H1 (cell line): Measurements from ENCODE around the gene TBCD. TPM values are rescaled to one million over a fixed set of nuclear protein-coding genes. Genes with fewer than 3 reads are reported as not detected.

ENCODE experiments used
- CTCF ChIA-PET: fragments of 300-600 bp; sonication (Branson Sonifier 250); formaldehyde crosslinking; loops from one replicate; lab custom pipeline; 2021; ENCODE audit not compliant: partially characterized antibody; lab: Charles Lee
- POLR2A ChIA-PET: fragments of 300-600 bp; sonication (Branson Sonifier 250); formaldehyde crosslinking; loops from one replicate; lab custom pipeline; 2021; ENCODE audit warnings: inconsistent platforms; ENCODE audit not compliant: partially characterized antibody; lab: Charles Lee
- DNase-seq, 2 experiments: peaks; one replicate each; pipeline versions ENCODE4 v3.0.0 to v3.0.0-alpha.2; 2010 to 2022; ENCODE audit warnings: low spot score in 2 of 2, low read depth in 1 of 2, mixed read lengths in 1 of 2
- FAIRE-seq: peaks from 2 replicates; lab custom pipeline; 2011; peaks lifted over from hg19 to GRCh38; lab: Jason Lieb, UNC
- H2AFZ ChIP-seq: 2 replicates; pipeline ENCODE4 v1.8.1; 2012; ENCODE audit warnings: low read length, inconsistent platforms
- H2AK5ac ChIP-seq: 2 replicates; pipeline ENCODE4 v1.6.1; 2013; ENCODE audit warnings: low read depth, low read length
- H2BK120ac ChIP-seq: replicated peaks from 2 replicates; pipeline ENCODE3; 2013; ENCODE audit warnings: low read depth, low read length, inconsistent platforms
- H2BK12ac ChIP-seq: 2 replicates; pipeline ENCODE4 v1.6.1; 2013; ENCODE audit warnings: low read depth, low read length
- H2BK15ac ChIP-seq: 2 replicates; pipeline ENCODE4 v1.6.1; 2013; ENCODE audit warnings: low read length
- H2BK20ac ChIP-seq: 2 replicates; pipeline ENCODE4 v1.6.1; 2013; ENCODE audit warnings: low read length
- H2BK5ac ChIP-seq: 2 replicates; pipeline ENCODE4 v1.6.1; 2013; ENCODE audit warnings: low read depth, low read length
- H3K14ac ChIP-seq: 2 replicates; pipeline ENCODE4 v1.6.1; 2013; ENCODE audit warnings: inconsistent platforms; ENCODE audit not compliant: insufficient read length
- H3K18ac ChIP-seq: 2 replicates; pipeline ENCODE4 v1.6.1; 2013; ENCODE audit warnings: low read length; ENCODE audit errors: extremely low read depth
- H3K23ac ChIP-seq: 2 replicates; pipeline ENCODE4 v1.6.1; 2013; ENCODE audit warnings: inconsistent platforms; ENCODE audit not compliant: insufficient read length
- H3K23me2 ChIP-seq: 2 replicates; pipeline ENCODE4 v1.6.1; 2013; ENCODE audit warnings: low read depth, low read length
- H3K27ac ChIP-seq: 2 replicates; pipeline ENCODE4 v1.6.1; 2011; ENCODE audit warnings: low read depth, low read length, inconsistent platforms
- H3K27me3 ChIP-seq, 4 experiments: replicated peaks in 1 of 4; 1 replicate in 1 of 4; 2 replicates in 3 of 4; pipeline versions ENCODE4 v1.6.1 to v1.8.1; 2011 to 2013; ENCODE audit warnings: low read length in 3 of 4, mild to moderate bottlenecking in 3 of 4, inconsistent platforms in 2 of 4, mixed read lengths in 2 of 4, moderate library complexity in 1 of 4; ENCODE audit not compliant: control insufficient read depth in 3 of 4, insufficient read depth in 3 of 4; ENCODE audit errors: extremely low read depth in 1 of 4
- H3K36me3 ChIP-seq, 4 experiments: 2 replicates each; pipeline versions ENCODE4 v1.6.1 to v1.8.1; 2011 to 2013; ENCODE audit warnings: mild to moderate bottlenecking in 4 of 4, low read length in 3 of 4, moderate library complexity in 2 of 4, control low read depth in 1 of 4, inconsistent platforms in 1 of 4; ENCODE audit not compliant: insufficient read depth in 4 of 4, control insufficient read depth in 2 of 4
- H3K4ac ChIP-seq: replicated peaks from 2 replicates; pipeline ENCODE3; 2013; ENCODE audit warnings: low read length, low read depth, mixed read lengths, inconsistent platforms; ENCODE audit not compliant: insufficient read length
- H3K4me1 ChIP-seq, 4 experiments: replicated peaks in 1 of 4; 1 replicate in 1 of 4; 2 replicates in 3 of 4; pipeline versions ENCODE4 v1.6.1 to v1.8.1; 2011 to 2013; ENCODE audit warnings: low read length in 3 of 4, inconsistent platforms in 2 of 4, mixed read lengths in 1 of 4; ENCODE audit not compliant: insufficient read depth in 4 of 4, control insufficient read depth in 3 of 4
- H3K4me2 ChIP-seq, 2 experiments: 2 replicates each; pipeline versions ENCODE4 v1.6.1 to v1.8.1; 2011 to 2013; ENCODE audit warnings: low read depth in 2 of 2, low read length in 2 of 2, control low read depth in 1 of 2, inconsistent platforms in 1 of 2, mild to moderate bottlenecking in 1 of 2; ENCODE audit not compliant: insufficient read depth in 1 of 2
- H3K4me3 ChIP-seq, 4 experiments: fragments of 200-600, 300-600 bp in 1 of 4; sonication (generic), shearing (Covaris generic), sonication (Bioruptor Twin) in 1 of 4; 2 replicates each; pipeline versions ENCODE4 v1.5.1 to v1.8.1; 2011 to 2016; ENCODE audit warnings: low read length in 4 of 4, low read depth in 3 of 4, control low read depth in 2 of 4, inconsistent platforms in 2 of 4, mild to moderate bottlenecking in 2 of 4, mixed read lengths in 1 of 4, moderate library complexity in 1 of 4; ENCODE audit not compliant: insufficient read depth in 2 of 4; ENCODE audit errors: extremely low read depth in 1 of 4
- H3K56ac ChIP-seq: replicated peaks from 2 replicates; pipeline ENCODE3; 2013; ENCODE audit warnings: low read depth, mild to moderate bottlenecking, mixed read lengths, low read length, inconsistent platforms; ENCODE audit not compliant: insufficient read length
- H3K79me1 ChIP-seq: 2 replicates; pipeline ENCODE4 v1.6.1; 2013; ENCODE audit warnings: low read depth, low read length, control low read depth
- H3K79me2 ChIP-seq, 2 experiments: 2 replicates each; pipeline versions ENCODE4 v1.6.1 to v1.8.1; 2012 to 2013; ENCODE audit warnings: low read length in 2 of 2, mild to moderate bottlenecking in 2 of 2, inconsistent platforms in 1 of 2; ENCODE audit not compliant: insufficient read depth in 2 of 2, control insufficient read depth in 1 of 2
- H3K9ac ChIP-seq, 4 experiments: replicated peaks in 1 of 4; 1 replicate in 1 of 4; 2 replicates in 3 of 4; pipeline versions ENCODE4 v1.6.1 to v1.8.1; 2011 to 2013; ENCODE audit warnings: low read depth in 3 of 4, low read length in 3 of 4, control low read depth in 2 of 4, mild to moderate bottlenecking in 2 of 4, moderate library complexity in 2 of 4, inconsistent platforms in 1 of 4; ENCODE audit errors: extremely low read depth in 1 of 4
- H3K9me3 ChIP-seq, 2 experiments: 2 replicates each; pipeline versions ENCODE4 v1.6.1 to v1.8.1; 2012 to 2013; ENCODE audit warnings: mild to moderate bottlenecking in 2 of 2, moderate library complexity in 2 of 2, control low read depth in 1 of 2, inconsistent platforms in 1 of 2, low read depth in 1 of 2, low read length in 1 of 2, mixed read lengths in 1 of 2; ENCODE audit not compliant: insufficient read depth in 2 of 2
- H4K20me1 ChIP-seq, 2 experiments: replicated peaks in 1 of 2; 2 replicates each; pipeline versions ENCODE3 to v1.8.1; 2011 to 2013; ENCODE audit warnings: inconsistent platforms in 2 of 2, low read length in 2 of 2, mild to moderate bottlenecking in 1 of 2; ENCODE audit not compliant: insufficient read depth in 2 of 2, control insufficient read depth in 1 of 2
- H4K5ac ChIP-seq: 2 replicates; pipeline ENCODE4 v1.6.1; 2013; ENCODE audit warnings: low read length, low read depth, mixed read lengths, inconsistent platforms; ENCODE audit not compliant: insufficient read length
- H4K8ac ChIP-seq: 2 replicates; pipeline ENCODE4 v1.8.0; 2013; ENCODE audit warnings: mild to moderate bottlenecking, moderate library complexity, low read length, inconsistent platforms; ENCODE audit not compliant: insufficient read depth; ENCODE audit errors: extremely low read depth
- H4K91ac ChIP-seq: replicated peaks from 2 replicates; pipeline ENCODE3; 2013; ENCODE audit warnings: low read length, mixed read lengths, inconsistent platforms; ENCODE audit not compliant: insufficient read length
- CREB1 ChIP-seq: IDR thresholded peaks from 2 replicates; pipeline ENCODE4 v1.6.1; 2012; ENCODE audit warnings: inconsistent platforms
- JUN ChIP-seq: IDR thresholded peaks from 2 replicates; pipeline ENCODE4 v1.6.1; 2011; ENCODE audit warnings: low read depth, mild to moderate bottlenecking, improper control_type of control experiment, low read length
- JUND ChIP-seq: IDR thresholded peaks from 2 replicates; pipeline ENCODE4 v1.6.1; 2011; ENCODE audit warnings: mild to moderate bottlenecking, improper control_type of control experiment, low read length
- PHF8 ChIP-seq: fragments of 200-600 bp; sonication (generic); conservative IDR thresholded peaks from 2 replicates; pipeline ENCODE4 v1.7.1; 2012; ENCODE audit warnings: low read depth, mild to moderate bottlenecking, inconsistent platforms, low read length, moderate library complexity
- RNF2 ChIP-seq: fragments of 200-900, 300-1000 bp; sonication (generic); IDR thresholded peaks from 2 replicates; pipeline ENCODE4 v1.7.1; 2016; ENCODE audit warnings: borderline replicate concordance, low read depth, mild to moderate bottlenecking, antibody characterized with exemption, low read length; ENCODE audit not compliant: poor library complexity, severe bottlenecking; ENCODE audit errors: missing control alignments
- SIRT6 ChIP-seq: IDR thresholded peaks from one replicate; pipeline ENCODE4 v1.7.1; 2012; ENCODE audit warnings: low read length, inconsistent platforms
- SIX5 ChIP-seq: IDR thresholded peaks from 2 replicates; pipeline ENCODE4 v1.6.1; 2011; ENCODE audit warnings: mild to moderate bottlenecking, low read depth, low read length
- SP4 ChIP-seq: IDR thresholded peaks from 2 replicates; pipeline ENCODE4 v1.6.1; 2012; ENCODE audit warnings: low read length, inconsistent platforms
- WGBS, 2 experiments: shearing (Covaris generic) in 1 of 2; methylation state at CpG; one replicate each; pipeline versions ENCODE4 v1.1.6 to v1.1.7; 2013 to 2015; ENCODE audit warnings: low lambda C conversion rate in 2 of 2, mixed read lengths in 2 of 2, inconsistent platforms in 1 of 2, low coverage in 1 of 2, missing lambda C conversion rate in 1 of 2; ENCODE audit not compliant: insufficient replicate concordance in 2 of 2, insufficient coverage in 1 of 2, insufficient read length in 1 of 2; ENCODE audit errors: extremely low coverage in 1 of 2, missing lambda C conversion rate in 1 of 2; 5-methylcytosine and 5-hydroxymethylcytosine counted together
- polyA plus RNA-seq, 7 experiments: library from polyadenylated mRNA; depleted of rRNA in 3 of 7; stranded (reverse) in 5 of 7; unstranded in 2 of 7; fragments of >200 nt in 5 of 7; fragments of 200-250 nt in 2 of 7; gene quantifications; 1 replicate in 5 of 7; 2 replicates in 1 of 7; 4 replicates in 1 of 7; pipeline versions ENCODE4 v1.2.1 to v1.2.3, GENCODE V29; 2011 to 2013; ENCODE audit warnings: missing spikeins in 2 of 7, mixed read lengths in 2 of 7
- total RNA-seq: library from RNA; stranded (reverse); fragmentation: NEBNext Ultra II Directional; extraction: Animal tissue kit (Norgen Biotek cat#: 25700); gene quantifications from 2 replicates; pipeline ENCODE4 v1.2.1, GENCODE V29; 2021
- TF ChIP-seq, protein P1 (sequence below): IDR thresholded peaks from 2 replicates; pipeline ENCODE4 v1.6.1; 2012; ENCODE audit warnings: inconsistent platforms
- TF ChIP-seq, protein P2 (sequence below), 3 experiments: IDR thresholded peaks; 1 replicate in 2 of 3; 2 replicates in 1 of 3; pipeline versions ENCODE4 v1.5.1 to v1.6.1; 2011; ENCODE audit warnings: low read length in 3 of 3, mild to moderate bottlenecking in 3 of 3, inconsistent platforms in 2 of 3, low read depth in 1 of 3, moderate library complexity in 1 of 3; ENCODE audit not compliant: insufficient read depth in 1 of 3; ENCODE audit errors: control extremely low read depth in 1 of 3

Gene TBCD
- total and polyA plus RNA-seq, 2 of the 8 experiments (the other 6 are each of a cell fraction or from before 2014, with no cell fraction given), result 118 to 162 TPM

DNA sequence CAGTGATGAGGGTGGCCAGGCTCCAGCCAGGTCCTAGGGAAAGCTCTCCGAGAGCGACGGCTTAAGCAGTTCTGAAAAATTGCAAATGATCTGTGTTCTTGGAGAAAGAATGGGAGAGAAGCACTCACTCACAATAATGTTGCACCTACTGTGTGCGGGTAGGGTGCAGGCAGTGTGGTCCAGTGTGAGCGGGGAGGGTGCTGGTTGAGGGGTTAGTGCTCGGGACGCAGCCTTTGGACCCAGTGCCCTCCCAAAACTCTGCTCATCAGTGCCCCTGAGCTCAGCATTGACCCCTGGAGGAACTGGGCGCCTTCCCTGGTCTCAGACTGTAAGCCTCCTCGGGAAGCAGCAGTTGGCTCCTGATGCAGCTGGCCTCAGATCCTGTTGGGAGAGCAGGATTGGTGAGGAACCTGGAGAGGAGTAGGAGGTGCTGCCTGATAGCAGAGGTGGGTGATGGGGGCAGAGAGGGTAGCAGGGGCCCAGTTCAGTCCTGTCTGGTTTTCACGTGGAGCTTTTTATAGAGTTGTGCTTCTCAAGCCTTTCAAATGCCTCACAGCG is 111.6 kb downstream of the TBCD start:
- Histone ChIP-seq H3K4ac (no peak overlapping the region), H2BK15ac (no peak overlapping the region), H3K79me2 (peaks cover 0 to 18% of the 10 kb centered on the region in 2 experiments; a peak in 1 of 4 replicates), H4K5ac (no peak overlapping the region), H3K27ac (peak overlapping the region; percentile 53; the same call in 1 of the 2 replicates), H3K23me2 (no peaks in the 10 kb centered on the region), H2AK5ac (no peak overlapping the region), H3K18ac (no peak overlapping the region), H3K9ac (no peak overlapping the region; a peak in 1 of 7 replicates), H3K56ac (no peak overlapping the region), H4K8ac (no peak overlapping the region), H4K20me1 (peaks cover 7 to 24% of the 10 kb centered on the region in 2 experiments), H2BK120ac (no peak overlapping the region), H2BK20ac (no peak overlapping the region), H3K79me1 (peaks cover 15% of the 10 kb centered on the region), H3K4me2 (no peak overlapping the region), H2BK12ac (no peak overlapping the region), H3K4me1 (peaks cover 0 to 8% (median 2%) of the 10 kb centered on the region in 4 experiments; a peak in 4 of 7 replicates), H3K23ac (no peak overlapping the region), H2BK5ac (no peak overlapping the region), H3K9me3 (no peaks in the 10 kb centered on the region), H4K91ac (no peak overlapping the region), H3K36me3 (no peaks in the 10 kb centered on the region), H3K14ac (no peak overlapping the region), H3K4me3 (no peak overlapping the region), H3K27me3 (no peaks in the 10 kb centered on the region), H2AFZ (no peak overlapping the region)
- FAIRE-seq (no peak), DNase-seq (no peak)
- ChIA-PET CTCF (interaction anchor here (1.3 to 2.2 kb wide), 8 partner anchors 9 to 50 kb away, joined by 3 to 6 read pairs (median 4); no protein-coding TSS in a partner anchor), POLR2A (no interaction called here)
- WGBS, 2 experiments, result 79% methylated on average over 11 of the region's 11 CpGs; no CpG with 5 or more reads in 1 of the 2 experiments
- TF ChIP-seq SP4 (no peak), JUND (no peak), SIX5 (no peak), JUN (no peak), RNF2 (no peak), PHF8 (no peak), CREB1 (no peak), SIRT6 (no peak)
- TF ChIP-seq, protein P1, sequence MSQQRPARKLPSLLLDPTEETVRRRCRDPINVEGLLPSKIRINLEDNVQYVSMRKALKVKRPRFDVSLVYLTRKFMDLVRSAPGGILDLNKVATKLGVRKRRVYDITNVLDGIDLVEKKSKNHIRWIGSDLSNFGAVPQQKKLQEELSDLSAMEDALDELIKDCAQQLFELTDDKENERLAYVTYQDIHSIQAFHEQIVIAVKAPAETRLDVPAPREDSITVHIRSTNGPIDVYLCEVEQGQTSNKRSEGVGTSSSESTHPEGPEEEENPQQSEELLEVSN, result no peak
- TF ChIP-seq, protein P2, sequence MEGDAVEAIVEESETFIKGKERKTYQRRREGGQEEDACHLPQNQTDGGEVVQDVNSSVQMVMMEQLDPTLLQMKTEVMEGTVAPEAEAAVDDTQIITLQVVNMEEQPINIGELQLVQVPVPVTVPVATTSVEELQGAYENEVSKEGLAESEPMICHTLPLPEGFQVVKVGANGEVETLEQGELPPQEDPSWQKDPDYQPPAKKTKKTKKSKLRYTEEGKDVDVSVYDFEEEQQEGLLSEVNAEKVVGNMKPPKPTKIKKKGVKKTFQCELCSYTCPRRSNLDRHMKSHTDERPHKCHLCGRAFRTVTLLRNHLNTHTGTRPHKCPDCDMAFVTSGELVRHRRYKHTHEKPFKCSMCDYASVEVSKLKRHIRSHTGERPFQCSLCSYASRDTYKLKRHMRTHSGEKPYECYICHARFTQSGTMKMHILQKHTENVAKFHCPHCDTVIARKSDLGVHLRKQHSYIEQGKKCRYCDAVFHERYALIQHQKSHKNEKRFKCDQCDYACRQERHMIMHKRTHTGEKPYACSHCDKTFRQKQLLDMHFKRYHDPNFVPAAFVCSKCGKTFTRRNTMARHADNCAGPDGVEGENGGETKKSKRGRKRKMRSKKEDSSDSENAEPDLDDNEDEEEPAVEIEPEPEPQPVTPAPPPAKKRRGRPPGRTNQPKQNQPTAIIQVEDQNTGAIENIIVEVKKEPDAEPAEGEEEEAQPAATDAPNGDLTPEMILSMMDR (IDR thresholded peaks at IDR 0.05; ENCODE audit: control extremely low read depth in 1 of 3, insufficient read depth in 1 of 3, low read depth in 1 of 3, low read length in 3 of 3), result no peak
